HG03139 (cell line): ENCODE data around the gene APBB2.
A peak's percentile ranks its signal among the peaks of the same experiment; 100 is the strongest.
"Not testable (repeated sequence)": the region's sequence is repeated elsewhere in the genome, so short reads cannot be mapped to it uniquely, and the experiment has no call there.

Experiments used
- ATAC-seq: cut with Tn5 transposase; IDR thresholded peaks from one replicate; pipeline ENCODE4 v1.9.1; 2021; ENCODE audit not compliant: unreplicated experiment

The APBB2 gene

GRCh38 chr4:40840255-40840984 is 373.9 kb downstream of the APBB2 start:
- peak; percentile 30 for ATAC-seq

- no peak for ATAC-seq
Observed at GRCh38 chr4:40838742-40839141, 375.6 kb downstream of the APBB2 start.

- no peak for ATAC-seq
Observed at GRCh38 chr4:40837094-40837870, 377.1 kb downstream of the APBB2 start.

GRCh38 chr4:40833212-40833611 is 381.1 kb downstream of the APBB2 start:
- no peak for ATAC-seq

GRCh38 chr4:40832175-40832574 is 382.2 kb downstream of the APBB2 start:
- ATAC-seq = no peak

- ATAC-seq = no peak
Observed at GRCh38 chr4:40831146-40831907, 383.0 kb downstream of the APBB2 start.

GRCh38 chr4:40829586-40829985 is 384.8 kb downstream of the APBB2 start:
- no peak for ATAC-seq

- ATAC-seq = no peak
Observed at GRCh38 chr4:40828661-40829060, 385.7 kb downstream of the APBB2 start.

- no peak for ATAC-seq
Observed at GRCh38 chr4:40827758-40828157, 386.6 kb downstream of the APBB2 start.

GRCh38 chr4:40826821-40827220 is 387.5 kb downstream of the APBB2 start:
- ATAC-seq = no peak

- ATAC-seq = no peak
Observed at GRCh38 chr4:40825014-40825838, 389.1 kb downstream of the APBB2 start.

GRCh38 chr4:40822420-40823166 is 391.7 kb downstream of the APBB2 start:
- ATAC-seq = no peak

- ATAC-seq = no peak
Observed at GRCh38 chr4:40820101-40820500, 394.2 kb downstream of the APBB2 start.

- not testable (repeated sequence) for ATAC-seq
Observed at GRCh38 chr4:40817157-40817556, 397.2 kb downstream of the APBB2 start.

GRCh38 chr4:40812856-40813255 is 401.5 kb downstream of the APBB2 start:
- ATAC-seq = no peak

GRCh38 chr4:40812386-40812785 is 402.0 kb downstream of the APBB2 start:
- ATAC-seq = no peak

GRCh38 chr4:40811956-40812355 is 402.4 kb downstream of the APBB2 start:
- ATAC-seq = no peak

- ATAC-seq = no peak
Observed at GRCh38 chr4:40808926-40809457, 405.4 kb downstream of the APBB2 start.

GRCh38 chr4:40804598-40804997 is 409.7 kb downstream of the APBB2 start:
- no peak for ATAC-seq

GRCh38 chr4:40800064-40800463 is 414.3 kb downstream of the APBB2 start:
- peak; percentile 87 for ATAC-seq
